Thyroid gland (tissue), 4 donors: ENCODE data around the gene MAML3.

Experiments
- CTCF ChIP-seq, 6 experiments: fragments of 200-600 bp in 3 of 6; fragments of 450-650 bp in 3 of 6; sonication (generic) in 3 of 6; IDR thresholded peaks; one replicate each; pipeline ENCODE4 v1.5.1; 2016 to 2019; ENCODE audit warnings: antibody characterized with exemption in 6 of 6, mild to moderate bottlenecking in 2 of 6, inconsistent platforms in 1 of 6, moderate library complexity in 1 of 6
- POLR2A ChIP-seq, 2 donors: fragments of 450-650 bp; IDR thresholded peaks; one replicate each; pipeline ENCODE4 v1.6.1; 2017; ENCODE audit warnings: antibody characterized with exemption in 2 of 2, mild to moderate bottlenecking in 2 of 2, moderate library complexity in 1 of 2

DNA sequence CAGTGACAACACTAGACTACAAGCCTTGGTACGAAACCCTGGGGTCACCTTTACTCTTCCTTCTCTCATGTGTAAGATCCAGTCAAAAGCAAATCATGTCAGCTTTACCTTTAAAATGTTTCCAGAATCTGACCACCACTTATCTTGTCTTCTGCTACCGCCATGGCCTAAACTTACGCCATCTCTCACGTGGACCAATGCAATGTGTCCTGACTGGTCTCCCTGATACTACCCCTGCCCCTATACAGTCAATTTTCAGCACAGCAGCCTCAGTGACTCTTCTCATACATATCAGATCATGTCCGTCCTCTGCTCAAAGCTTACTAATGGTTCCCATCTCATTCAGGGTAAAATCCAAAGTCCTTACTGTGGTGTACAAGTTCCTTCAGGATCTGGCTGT lies 15.0 kb upstream of the MAML3 start:
- no peak for TF ChIP-seq POLR2A (IDR thresholded peaks at IDR 0.05)
- TF ChIP-seq CTCF (IDR thresholded peaks at IDR 0.05), result no peak
